PC-3 (cell line): ENCODE measurements around the gene BCL2L12. TPM values are rescaled to one million over a fixed set of nuclear protein-coding genes. Genes with fewer than 3 reads are reported as not detected.

Experiments
- ATAC-seq: fragments of 200-7000 bp; cut with Tn5 transposase; 2 replicates; pipeline ENCODE4 v1.9.1; 2020; ENCODE audit warnings: mild to moderate bottlenecking, moderate library complexity
- BruUV-seq: library from RNA; stranded (reverse); fragments of 400-500 nt; replicated peaks from 2 replicates; lab custom pipeline; 2021; lab: Mats Ljungman, UMichigan
- CTCF ChIA-PET: fragments of 300-600 bp; sonication (Branson Sonifier 250); formaldehyde crosslinking; loops from one replicate; lab custom pipeline; 2022; ENCODE audit warnings: antibody characterized with exemption; lab: Charles Lee
- POLR2A ChIA-PET: fragments of 300-600 bp; sonication (Branson Sonifier 250); formaldehyde crosslinking; loops from one replicate; lab custom pipeline; 2022; ENCODE audit warnings: antibody characterized with exemption; ENCODE audit not compliant: unreplicated experiment; lab: Charles Lee
- DNase-seq: peaks from one replicate; pipeline ENCODE4 v3.0.0-alpha.2; 2015
- H2AFZ ChIP-seq: fragments of 300-600 bp; sonication (generic); 2 replicates; pipeline ENCODE4 v1.6.0; 2016; ENCODE audit warnings: antibody characterized with exemption, low read length
- H3F3A ChIP-seq: fragments of 300-600 bp; sonication (generic); one replicate; pipeline ENCODE4 v1.6.0; 2017; ENCODE audit warnings: antibody characterized with exemption, low read length, control low read depth, mild to moderate bottlenecking; ENCODE audit not compliant: unreplicated experiment
- H3K27ac ChIP-seq: fragments of 300-600 bp; sonication (generic); 2 replicates; pipeline ENCODE4 v1.5.1; 2016; ENCODE audit warnings: mild to moderate bottlenecking, low read length
- H3K27me3 ChIP-seq: fragments of 300-600 bp; sonication (generic); 2 replicates; pipeline ENCODE4 v1.6.1; 2016; ENCODE audit warnings: low read length, mixed read lengths
- H3K36me3 ChIP-seq: fragments of 300-600 bp; sonication (generic); 2 replicates; pipeline ENCODE4 v1.6.1; 2016; ENCODE audit warnings: low read depth, mixed run types, low read length, mixed read lengths
- H3K4me1 ChIP-seq: fragments of 300-600 bp; sonication (generic); 2 replicates; pipeline ENCODE4 v1.5.1; 2016; ENCODE audit warnings: low read length; ENCODE audit not compliant: insufficient read depth
- H3K4me2 ChIP-seq: fragments of 300-600 bp; sonication (generic); 2 replicates; pipeline ENCODE4 v1.6.0; 2016; ENCODE audit warnings: low read length
- H3K4me3 ChIP-seq: fragments of 300-600 bp; sonication (generic); 2 replicates; pipeline ENCODE4 v1.5.1; 2016; ENCODE audit warnings: mild to moderate bottlenecking, low read length, mixed read lengths
- H3K79me2 ChIP-seq: fragments of 300-600 bp; sonication (generic); 2 replicates; pipeline ENCODE4 v1.6.1; 2017; ENCODE audit warnings: low read length, mixed read lengths
- H3K9ac ChIP-seq: fragments of 300-600 bp; sonication (generic); 2 replicates; pipeline ENCODE4 v1.6.0; 2016; ENCODE audit warnings: mild to moderate bottlenecking, low read length
- H3K9me2 ChIP-seq: fragments of 300-600 bp; sonication (generic); replicated peaks from 2 replicates; pipeline ENCODE4 v1.6.1; 2016; ENCODE audit warnings: mixed run types, low read length, mixed read lengths
- H3K9me3 ChIP-seq: fragments of 300-600 bp; sonication (generic); 2 replicates; pipeline ENCODE4 v1.6.1; 2016; ENCODE audit warnings: low read length, mixed read lengths
- H4K20me1 ChIP-seq: fragments of 300-600 bp; sonication (generic); 2 replicates; pipeline ENCODE4 v1.6.1; 2016; ENCODE audit warnings: low read length, mixed read lengths
- EZH2 ChIP-seq: fragments of 300-600 bp; sonication (generic); IDR thresholded peaks from one replicate; pipeline ENCODE4 v1.6.1; 2017; ENCODE audit warnings: antibody characterized with exemption, mild to moderate bottlenecking, low read length; ENCODE audit not compliant: unreplicated experiment
- EZH2phosphoT487 ChIP-seq: fragments of 300-600 bp; sonication (generic); IDR thresholded peaks from 2 replicates; pipeline ENCODE4 v1.6.1; 2018; ENCODE audit warnings: mild to moderate bottlenecking, antibody characterized with exemption, low read length, borderline replicate concordance
- intact Hi-C: fragments of 100-400 bp; cut with micrococcal nuclease; formaldehyde crosslinking; loops from 2 replicates; pipeline ENCODE4 v1.9.0; 2023
- total RNA-seq: library from RNA; depleted of rRNA; stranded (reverse); fragments of >200 nt; gene quantifications from 2 replicates; pipeline ENCODE4 v1.2.3, GENCODE V29; 2014
- TF ChIP-seq, protein P1 (sequence below): fragments of 300-600 bp; sonication (generic); conservative IDR thresholded peaks from 2 replicates; pipeline ENCODE4 v1.5.1; 2017; ENCODE audit warnings: antibody characterized with exemption, low read depth, mild to moderate bottlenecking, low read length

The BCL2L12 gene
- total RNA-seq, 1 experiment from 2014 or later = 104 TPM

DNA sequence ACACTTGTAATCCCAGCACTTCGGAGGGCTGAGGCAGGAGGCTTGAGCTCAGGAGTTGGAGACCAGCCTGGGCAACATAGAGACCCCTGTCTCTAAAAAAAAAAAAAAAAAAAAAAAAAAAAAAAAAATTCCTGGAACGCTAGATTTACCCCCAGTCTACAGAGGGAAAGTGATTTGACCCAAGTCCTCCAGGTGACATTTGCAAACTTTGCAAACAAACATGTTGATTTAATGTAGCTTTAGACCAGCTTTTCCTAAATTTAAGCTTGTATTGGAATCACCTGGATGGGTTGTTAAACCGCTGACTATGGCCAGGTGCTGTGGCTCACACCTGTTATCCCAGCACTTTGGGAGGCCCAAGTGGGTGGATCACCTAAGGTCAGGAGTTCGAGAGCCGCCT is 33.6 kb downstream of the BCL2L12 start:
- Histone ChIP-seq H4K20me1 (no peaks in the 10 kb centered on the region), H3K27me3 (no peaks in the 10 kb centered on the region), H3K9me2 (no peaks in the 10 kb centered on the region), H3K4me3 (no peak overlapping the region), H3K9me3 (no peaks in the 10 kb centered on the region), H3K27ac (no peak overlapping the region), H3K4me2 (no peak overlapping the region), H3K9ac (no peak overlapping the region), H3K36me3 (no peaks in the 10 kb centered on the region), H3K79me2 (no peaks in the 10 kb centered on the region), H3K4me1 (no peaks in the 10 kb centered on the region), H3F3A (no peaks in the 10 kb centered on the region), H2AFZ (no peak overlapping the region)
- ChIA-PET CTCF (interaction anchor here (0.6 kb wide), 1 partner anchor 58 kb away, joined by 4 read pairs; the partner anchor contains the start of gene SCAF1), POLR2A (no interaction called here)
- no peak for TF ChIP-seq EZH2
- TF ChIP-seq, protein P1, sequence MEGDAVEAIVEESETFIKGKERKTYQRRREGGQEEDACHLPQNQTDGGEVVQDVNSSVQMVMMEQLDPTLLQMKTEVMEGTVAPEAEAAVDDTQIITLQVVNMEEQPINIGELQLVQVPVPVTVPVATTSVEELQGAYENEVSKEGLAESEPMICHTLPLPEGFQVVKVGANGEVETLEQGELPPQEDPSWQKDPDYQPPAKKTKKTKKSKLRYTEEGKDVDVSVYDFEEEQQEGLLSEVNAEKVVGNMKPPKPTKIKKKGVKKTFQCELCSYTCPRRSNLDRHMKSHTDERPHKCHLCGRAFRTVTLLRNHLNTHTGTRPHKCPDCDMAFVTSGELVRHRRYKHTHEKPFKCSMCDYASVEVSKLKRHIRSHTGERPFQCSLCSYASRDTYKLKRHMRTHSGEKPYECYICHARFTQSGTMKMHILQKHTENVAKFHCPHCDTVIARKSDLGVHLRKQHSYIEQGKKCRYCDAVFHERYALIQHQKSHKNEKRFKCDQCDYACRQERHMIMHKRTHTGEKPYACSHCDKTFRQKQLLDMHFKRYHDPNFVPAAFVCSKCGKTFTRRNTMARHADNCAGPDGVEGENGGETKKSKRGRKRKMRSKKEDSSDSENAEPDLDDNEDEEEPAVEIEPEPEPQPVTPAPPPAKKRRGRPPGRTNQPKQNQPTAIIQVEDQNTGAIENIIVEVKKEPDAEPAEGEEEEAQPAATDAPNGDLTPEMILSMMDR = no peak
- no peak for TF ChIP-seq EZH2phosphoT487
- ATAC-seq = no peak
- no peak for DNase-seq
- intact Hi-C loops = no loop called here
- BruUV-seq = no TSS peak

DNA sequence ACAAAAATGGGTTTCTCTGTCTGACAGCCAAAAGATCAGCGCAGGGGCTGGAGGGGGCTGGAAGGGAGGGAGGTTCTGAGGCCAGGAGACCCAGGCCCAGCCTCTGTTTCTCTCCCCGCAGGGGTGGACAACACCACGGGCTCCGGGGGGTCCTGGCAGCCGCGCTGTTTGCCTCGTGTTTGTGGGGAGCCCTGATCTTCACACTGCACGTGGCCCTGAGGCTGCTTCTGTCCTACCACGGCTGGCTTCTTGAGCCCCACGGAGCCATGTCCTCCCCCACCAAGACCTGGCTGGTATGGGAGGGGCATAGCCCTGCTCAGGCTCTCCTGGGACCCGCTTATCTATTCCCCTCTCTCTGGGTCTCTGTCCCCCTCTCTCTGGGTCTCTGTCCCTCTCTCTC is 34.8 kb downstream of the BCL2L12 start:
- ChIA-PET POLR2A (no interaction called here), CTCF (no interaction called here)

DNA sequence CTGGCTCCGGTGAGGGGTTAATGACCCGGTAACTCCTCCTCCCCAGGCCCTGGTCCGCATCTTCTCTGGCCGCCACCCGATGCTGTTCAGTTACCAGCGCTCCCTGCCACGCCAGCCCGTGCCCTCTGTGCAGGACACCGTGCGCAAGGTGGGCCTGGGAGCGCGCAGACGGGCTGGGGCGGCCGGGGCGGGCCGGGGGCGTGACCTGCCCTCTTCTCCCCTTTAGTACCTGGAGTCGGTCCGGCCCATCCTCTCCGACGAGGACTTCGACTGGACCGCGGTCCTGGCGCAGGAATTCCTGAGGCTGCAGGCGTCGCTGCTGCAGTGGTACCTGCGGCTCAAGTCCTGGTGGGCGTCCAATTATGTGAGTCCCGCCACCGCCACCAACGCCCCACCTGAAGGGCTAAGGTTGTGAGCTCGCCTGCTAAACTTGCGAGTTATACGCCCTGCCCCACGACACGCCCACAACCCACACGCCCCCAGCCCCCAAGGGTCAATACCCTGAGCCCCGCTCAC is 35.6 kb downstream of the BCL2L12 start:
- no peaks in the 10 kb centered on the region for H3F3A ChIP-seq
- no peaks in the 10 kb centered on the region for H3K36me3 ChIP-seq
- no peak overlapping the region for H3K9ac ChIP-seq
- DNase-seq = no peak
- no peak overlapping the region for H3K4me2 ChIP-seq
- intact Hi-C loops = no loop called here
- H3K27ac ChIP-seq = no peak overlapping the region
- BruUV-seq = no TSS peak
- no peaks in the 10 kb centered on the region for H4K20me1 ChIP-seq
- no peak overlapping the region for H2AFZ ChIP-seq
- no peaks in the 10 kb centered on the region for H3K9me3 ChIP-seq
- TF ChIP-seq, protein P1 = no peak
- TF ChIP-seq EZH2 = no peak
- TF ChIP-seq EZH2phosphoT487 = no peak
- H3K27me3 ChIP-seq = no peaks in the 10 kb centered on the region
- H3K79me2 ChIP-seq = no peaks in the 10 kb centered on the region
- no peak for ATAC-seq
- H3K4me3 ChIP-seq = no peak overlapping the region
- H3K9me2 ChIP-seq = no peaks in the 10 kb centered on the region
- POLR2A ChIA-PET = no interaction called here
- CTCF ChIA-PET = no interaction called here
- no peaks in the 10 kb centered on the region for H3K4me1 ChIP-seq

More for the DNA sequence above, 34.8 kb downstream of the BCL2L12 start:
- H2AFZ ChIP-seq = no peak overlapping the region
- H3K9ac ChIP-seq = no peak overlapping the region
- no peaks in the 10 kb centered on the region for H3K9me2 ChIP-seq
- H3F3A ChIP-seq = no peaks in the 10 kb centered on the region
- H3K4me1 ChIP-seq = no peaks in the 10 kb centered on the region
- H4K20me1 ChIP-seq = no peaks in the 10 kb centered on the region
- no peak overlapping the region for H3K27ac ChIP-seq
- H3K79me2 ChIP-seq = no peaks in the 10 kb centered on the region
- no peaks in the 10 kb centered on the region for H3K36me3 ChIP-seq
- intact Hi-C loops = no loop called here
- no TSS peak for BruUV-seq
- H3K9me3 ChIP-seq = no peaks in the 10 kb centered on the region
- ATAC-seq (no peak), DNase-seq (no peak)
- no peak overlapping the region for H3K4me3 ChIP-seq
- TF ChIP-seq EZH2 (no peak), EZH2phosphoT487 (no peak)
- H3K4me2 ChIP-seq = no peak overlapping the region
- no peaks in the 10 kb centered on the region for H3K27me3 ChIP-seq
